ENCODE results near the gene CD300LG. TPM values are rescaled to one million over a fixed set of nuclear protein-coding genes. Genes with fewer than 3 reads are reported as not detected.
A peak's percentile ranks its signal among the peaks of the same experiment; 100 is the strongest.

The CD300LG gene
- total and polyA plus RNA-seq, 2 experiments from 2014 or later: not detected

DNA sequence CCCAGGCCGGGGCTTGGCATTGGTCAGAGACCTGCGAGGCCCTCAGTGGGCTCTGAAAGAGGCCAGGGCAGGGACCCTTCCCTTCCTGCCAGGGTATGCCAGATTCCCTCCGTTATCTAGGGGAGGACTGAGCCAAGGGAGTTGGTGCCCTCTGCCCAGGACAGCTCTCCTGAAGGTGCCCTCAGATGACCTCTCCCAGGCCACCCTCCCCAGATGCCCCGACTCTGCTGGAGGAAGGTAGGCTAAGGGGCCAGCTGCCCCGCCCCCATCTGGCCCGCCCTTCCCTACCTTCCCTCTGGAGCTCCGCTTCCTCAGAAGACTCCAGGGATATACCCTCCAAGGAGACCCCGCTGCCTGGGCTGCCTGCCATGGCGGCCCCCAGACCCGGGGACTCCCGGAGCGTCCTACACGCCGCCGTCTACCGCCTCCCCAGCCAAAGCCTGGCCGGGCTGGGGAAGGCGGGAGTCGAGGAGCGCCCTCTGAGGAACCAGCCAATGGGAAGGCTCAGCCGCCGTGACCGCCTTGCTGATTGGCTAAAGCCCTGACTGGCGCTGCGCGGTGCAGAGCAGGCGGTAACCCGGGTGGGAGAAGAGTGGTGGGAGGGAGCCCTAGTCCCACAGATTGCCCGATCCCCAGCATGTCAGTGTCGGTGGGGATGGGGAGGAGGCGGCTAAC is 53.3 kb downstream of the CD300LG start:
- peak overlapping the region; percentile 93 for H3K4me2 ChIP-seq
- peak overlapping the region; percentile 66 for H2AFZ ChIP-seq
- no peak overlapping the region for H3K27ac ChIP-seq
- H4K20me1 ChIP-seq (ENCODE audit: insufficient read depth, poor library complexity, severe bottlenecking): no peaks in the 10 kb centered on the region
- H3K36me3 ChIP-seq (replicated peaks; ENCODE audit: insufficient read depth, low read depth): no peaks in the 10 kb centered on the region
- no peaks in the 10 kb centered on the region for H3K9me2 ChIP-seq (replicated peaks; ENCODE audit: insufficient read depth)
- TF ChIP-seq EZH2 (IDR thresholded peaks at IDR 0.05; ENCODE audit: borderline replicate concordance) (no peak), EZH2phosphoT487 (IDR thresholded peaks at IDR 0.05; ENCODE audit: low read depth, severe bottlenecking, unreplicated experiment) (no peak)
- TF ChIP-seq, protein P1, sequence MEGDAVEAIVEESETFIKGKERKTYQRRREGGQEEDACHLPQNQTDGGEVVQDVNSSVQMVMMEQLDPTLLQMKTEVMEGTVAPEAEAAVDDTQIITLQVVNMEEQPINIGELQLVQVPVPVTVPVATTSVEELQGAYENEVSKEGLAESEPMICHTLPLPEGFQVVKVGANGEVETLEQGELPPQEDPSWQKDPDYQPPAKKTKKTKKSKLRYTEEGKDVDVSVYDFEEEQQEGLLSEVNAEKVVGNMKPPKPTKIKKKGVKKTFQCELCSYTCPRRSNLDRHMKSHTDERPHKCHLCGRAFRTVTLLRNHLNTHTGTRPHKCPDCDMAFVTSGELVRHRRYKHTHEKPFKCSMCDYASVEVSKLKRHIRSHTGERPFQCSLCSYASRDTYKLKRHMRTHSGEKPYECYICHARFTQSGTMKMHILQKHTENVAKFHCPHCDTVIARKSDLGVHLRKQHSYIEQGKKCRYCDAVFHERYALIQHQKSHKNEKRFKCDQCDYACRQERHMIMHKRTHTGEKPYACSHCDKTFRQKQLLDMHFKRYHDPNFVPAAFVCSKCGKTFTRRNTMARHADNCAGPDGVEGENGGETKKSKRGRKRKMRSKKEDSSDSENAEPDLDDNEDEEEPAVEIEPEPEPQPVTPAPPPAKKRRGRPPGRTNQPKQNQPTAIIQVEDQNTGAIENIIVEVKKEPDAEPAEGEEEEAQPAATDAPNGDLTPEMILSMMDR (IDR thresholded peaks at IDR 0.05; ENCODE audit: poor library complexity): no peak
- no peaks in the 10 kb centered on the region for H3K9me3 ChIP-seq (ENCODE audit: low read depth)
- no peaks in the 10 kb centered on the region for H3K79me2 ChIP-seq
- H3K4me3 ChIP-seq: peak overlapping the region; percentile 48
- H3K27me3 ChIP-seq: peaks cover 11% of the 10 kb centered on the region
- H3K4me1 ChIP-seq (ENCODE audit: insufficient read depth): peaks cover 6% of the 10 kb centered on the region
- peak; percentile 90 for DNase-seq (ENCODE audit: low spot score)
- 6% methylated on average over 27 of the region's 31 CpGs for WGBS (ENCODE audit: low lambda C conversion rate, missing lambda C conversion rate)

DNA sequence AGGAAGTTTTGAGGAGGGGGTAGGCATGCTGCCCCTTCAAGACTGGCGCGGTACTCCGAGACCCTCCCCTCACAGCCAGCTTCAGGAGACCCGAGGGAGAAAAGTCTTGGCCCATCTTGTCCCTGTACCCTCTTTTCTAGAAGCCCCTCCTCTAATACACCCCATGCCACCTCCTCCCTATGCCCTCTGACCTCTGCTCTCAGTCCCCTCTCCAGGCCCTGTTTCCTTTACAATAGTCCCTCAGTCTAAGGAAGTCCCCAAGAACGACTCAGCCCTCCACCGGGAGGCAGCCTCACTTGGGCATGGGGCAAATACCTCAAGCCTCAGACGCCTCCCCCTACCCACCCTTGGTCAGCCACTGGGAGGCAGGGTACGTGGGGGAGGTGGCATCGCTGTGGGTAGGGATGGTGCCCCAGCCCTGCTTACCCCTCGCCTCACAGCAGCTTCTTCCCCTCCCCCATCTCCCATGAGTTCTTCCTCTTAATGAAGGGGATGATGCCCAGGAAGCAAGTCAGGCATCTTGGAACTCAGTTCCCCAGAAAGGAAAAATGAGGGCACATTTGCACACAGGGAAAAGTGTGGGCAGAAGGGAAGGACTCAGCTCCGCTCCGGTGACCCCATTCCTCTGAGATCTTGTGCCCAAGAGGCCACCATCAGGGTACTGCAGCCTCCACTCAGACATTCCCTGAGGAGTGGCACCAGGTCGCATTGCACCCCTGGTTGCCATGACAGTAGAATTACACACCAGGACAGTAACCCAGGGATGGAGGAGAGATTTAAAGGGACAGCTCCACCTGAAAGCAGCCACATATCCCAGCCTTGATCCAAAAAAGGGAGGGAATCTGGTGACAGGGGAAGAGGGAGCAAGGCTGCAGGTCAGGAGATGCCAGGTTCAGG is 54.1 kb downstream of the CD300LG start:
- Histone ChIP-seq H3K4me3 (no peak overlapping the region), H3K36me3 (replicated peaks; ENCODE audit: insufficient read depth, low read depth) (no peaks in the 10 kb centered on the region), H3K4me2 (peak overlapping the region; percentile 93), H3K27ac (no peak overlapping the region), H3K79me2 (no peaks in the 10 kb centered on the region), H2AFZ (no peak overlapping the region), H3K27me3 (peaks cover 19% of the 10 kb centered on the region), H3K9me3 (ENCODE audit: low read depth) (no peaks in the 10 kb centered on the region), H4K20me1 (ENCODE audit: insufficient read depth, poor library complexity, severe bottlenecking) (no peaks in the 10 kb centered on the region), H3K9me2 (replicated peaks; ENCODE audit: insufficient read depth) (no peaks in the 10 kb centered on the region), H3K4me1 (ENCODE audit: insufficient read depth) (peaks cover 10% of the 10 kb centered on the region)
- no peak for DNase-seq (ENCODE audit: low spot score)
- WGBS (ENCODE audit: low lambda C conversion rate, missing lambda C conversion rate): 24% methylated on average over 12 of the region's 13 CpGs
- TF ChIP-seq EZH2 (IDR thresholded peaks at IDR 0.05; ENCODE audit: borderline replicate concordance): no peak
- no peak for TF ChIP-seq EZH2phosphoT487 (IDR thresholded peaks at IDR 0.05; ENCODE audit: low read depth, severe bottlenecking, unreplicated experiment)
- TF ChIP-seq, protein P1 (IDR thresholded peaks at IDR 0.05; ENCODE audit: poor library complexity): no peak

DNA sequence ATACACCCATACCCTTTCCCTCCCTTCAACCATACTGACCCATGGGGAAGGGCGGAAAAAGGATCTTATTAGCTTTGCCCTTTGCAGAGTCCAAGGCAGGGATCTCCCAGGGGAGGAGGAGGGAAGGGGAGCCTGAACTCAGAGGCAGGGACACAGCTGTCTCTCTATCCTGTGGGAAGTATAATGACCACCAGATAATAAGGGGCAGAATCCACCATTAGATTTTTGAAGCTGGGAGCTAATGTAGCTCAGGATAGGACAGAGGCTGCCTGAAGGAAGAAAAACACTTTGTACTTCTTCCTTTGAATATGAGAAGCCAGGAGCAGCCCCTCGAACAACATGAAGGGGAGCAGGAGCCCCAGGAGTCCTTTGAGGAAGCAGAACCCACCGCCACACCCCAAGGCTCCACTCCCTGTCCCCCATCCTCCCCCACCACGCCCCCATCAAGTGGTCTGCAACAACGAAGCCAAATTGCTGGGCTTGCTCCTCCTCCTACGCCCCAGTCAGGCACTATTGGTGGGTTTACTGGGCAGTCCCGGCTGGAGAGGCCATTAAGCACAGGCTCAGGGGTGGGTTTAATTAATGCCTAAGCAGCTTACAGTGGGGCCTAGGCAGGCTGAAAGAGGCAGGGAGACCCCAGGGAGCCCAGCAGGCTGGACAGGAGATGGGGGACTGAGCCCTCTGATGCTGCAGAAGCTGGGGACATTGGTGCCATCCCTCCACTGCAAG is 55.0 kb downstream of the CD300LG start:
- Histone ChIP-seq H3K4me2 (no peak overlapping the region), H3K27ac (no peak overlapping the region)
- no peak for TF ChIP-seq EZH2 (IDR thresholded peaks at IDR 0.05; ENCODE audit: borderline replicate concordance)
- no peak for TF ChIP-seq EZH2phosphoT487 (IDR thresholded peaks at IDR 0.05; ENCODE audit: low read depth, severe bottlenecking, unreplicated experiment)
- TF ChIP-seq, protein P1 (IDR thresholded peaks at IDR 0.05; ENCODE audit: poor library complexity): no peak

More for the DNA sequence above, 55.0 kb downstream of the CD300LG start:
- Histone ChIP-seq H3K9me3 (ENCODE audit: low read depth) (no peaks in the 10 kb centered on the region), H3K27me3 (peaks cover 28% of the 10 kb centered on the region), H4K20me1 (ENCODE audit: insufficient read depth, poor library complexity, severe bottlenecking) (no peaks in the 10 kb centered on the region), H3K36me3 (replicated peaks; ENCODE audit: insufficient read depth, low read depth) (no peaks in the 10 kb centered on the region), H3K4me3 (no peak overlapping the region), H3K79me2 (no peaks in the 10 kb centered on the region), H3K9me2 (replicated peaks; ENCODE audit: insufficient read depth) (no peaks in the 10 kb centered on the region), H3K4me1 (ENCODE audit: insufficient read depth) (peaks cover 11% of the 10 kb centered on the region), H2AFZ (no peak overlapping the region)
- DNase-seq (ENCODE audit: low spot score): no peak
- 62% methylated on average over 7 of the region's 7 CpGs for WGBS (ENCODE audit: low lambda C conversion rate, missing lambda C conversion rate)
